GM10266 (cell line): Measurements from ENCODE around the gene PPP1R3G.

Source experiments
- DNase-seq: peaks from one replicate; pipeline ENCODE4 v3.0.0; 2012; ENCODE audit errors: extremely low spot score
- CTCF ChIP-seq: IDR thresholded peaks from 2 replicates; pipeline ENCODE4 v1.5.1; 2012; ENCODE audit warnings: mild to moderate bottlenecking, low read depth; ENCODE audit not compliant: control insufficient read depth, insufficient read depth; ENCODE audit errors: missing control alignments

PPP1R3G gene

GRCh38 chr6:5081182-5081581 lies 4.0 kb upstream of the PPP1R3G start:
- no peak for TF ChIP-seq CTCF
- DNase-seq, result no peak

GRCh38 chr6:5081955-5082354 lies 3.2 kb upstream of the PPP1R3G start:
- no peak for TF ChIP-seq CTCF
- no peak for DNase-seq

GRCh38 chr6:5082487-5083306 lies 2.4 kb upstream of the PPP1R3G start:
- DNase-seq, result no peak
- no peak for TF ChIP-seq CTCF

GRCh38 chr6:5083307-5083583 lies 1.9 kb upstream of the PPP1R3G start:
- DNase-seq, result no peak
- no peak for TF ChIP-seq CTCF

- no peak for DNase-seq
- no peak for TF ChIP-seq CTCF
Measured at GRCh38 chr6:5083813-5084359, 1.3 kb upstream of the PPP1R3G start.

- peak; percentile 77 for DNase-seq
- TF ChIP-seq CTCF, result no peak
Measured at GRCh38 chr6:5084360-5084780, 771 bp upstream of the PPP1R3G start.

- peak; percentile 53 for DNase-seq
- TF ChIP-seq CTCF, result no peak
Measured at GRCh38 chr6:5085648-5086293, 630 bp downstream of the PPP1R3G start.
